HEK293 (cell line): ENCODE data around the gene KCNIP4.

Experiments used
- CTCF ChIA-PET: fragments of 350-600 bp; formaldehyde crosslinking; extraction: SDS; loops from one replicate; lab custom pipeline; 2021; ENCODE audit warnings: antibody characterized with exemption; lab: Yijun Ruan, JAX
- POLR2A ChIA-PET: fragments of 300-600 bp; formaldehyde crosslinking; extraction: SDS; loops from one replicate; lab custom pipeline; 2020; ENCODE audit warnings: antibody characterized with exemption, inconsistent platforms; lab: Yijun Ruan, JAX
- H3K27ac ChIP-seq: fragments of 200-500 bp; sonication (Bioruptor generic); 2 replicates; pipeline ENCODE4 v1.5.1; 2014; ENCODE audit warnings: low read depth, low read length, control low read depth, inconsistent platforms; ENCODE audit errors: extremely low read depth
- H3K36me3 ChIP-seq, 2 experiments: fragments of 200-500 bp in 1 of 2; sonication (Bioruptor generic) in 1 of 2; 1 replicate in 1 of 2; 2 replicates in 1 of 2; pipeline ENCODE4 v1.5.1; 2014 to 2017; ENCODE audit warnings: inconsistent platforms in 2 of 2, low read length in 2 of 2; ENCODE audit not compliant: control insufficient read depth in 2 of 2, insufficient read depth in 1 of 2
- H3K4me1 ChIP-seq: fragments of 200-500 bp; sonication (Bioruptor generic); 2 replicates; pipeline ENCODE4 v1.5.1; 2014; ENCODE audit warnings: mild to moderate bottlenecking, low read length, inconsistent platforms; ENCODE audit not compliant: control insufficient read depth, insufficient read depth
- H3K4me3 ChIP-seq: 2 replicates; pipeline ENCODE4 v1.5.1; 2011; ENCODE audit warnings: low read depth, mild to moderate bottlenecking, control low read depth, low read length, moderate library complexity
- H3K9me3 ChIP-seq: fragments of 200-500 bp; sonication (Bioruptor generic); 2 replicates; pipeline ENCODE4 v1.5.1; 2014; ENCODE audit warnings: low read depth, low read length, inconsistent platforms; ENCODE audit not compliant: control insufficient read depth, insufficient read depth
- GLI4 ChIP-seq: fragments of 450-650 bp; formaldehyde crosslinking; IDR thresholded peaks from 2 replicates; pipeline ENCODE4 v1.5.1; 2016; ENCODE audit warnings: missing biosample characterization, missing genetic modification characterization
- GLIS2 ChIP-seq: fragments of 450-650 bp; formaldehyde crosslinking; IDR thresholded peaks from 2 replicates; pipeline ENCODE4 v1.5.1; 2016; ENCODE audit warnings: missing biosample characterization, missing genetic modification characterization
- HOXA7 ChIP-seq: sonication (generic); formaldehyde crosslinking; IDR thresholded peaks from 2 replicates; pipeline ENCODE4 v1.8.1; 2022; ENCODE audit warnings: missing genetic modification reagents, borderline replicate concordance
- HOXD13 ChIP-seq: sonication (generic); formaldehyde crosslinking; IDR thresholded peaks from 2 replicates; pipeline ENCODE4 v1.8.0; 2022; ENCODE audit warnings: missing genetic modification reagents, borderline replicate concordance
- KLF10 ChIP-seq: fragments of 450-650 bp; IDR thresholded peaks from 2 replicates; pipeline ENCODE4 v1.5.1; 2018; ENCODE audit warnings: missing biosample characterization, mild to moderate bottlenecking, missing genetic modification characterization
- KLF8 ChIP-seq: fragments of 450-650 bp; formaldehyde crosslinking; IDR thresholded peaks from 2 replicates; pipeline ENCODE4 v1.5.1; 2016; ENCODE audit warnings: missing biosample characterization, missing genetic modification characterization
- MEIS1 ChIP-seq: sonication (generic); formaldehyde crosslinking; IDR thresholded peaks from 2 replicates; pipeline ENCODE4 v1.8.1; 2022; ENCODE audit warnings: missing genetic modification reagents, mild to moderate bottlenecking, borderline replicate concordance
- PRDM1 ChIP-seq: fragments of 450-650 bp; formaldehyde crosslinking; IDR thresholded peaks from 2 replicates; pipeline ENCODE4; 2016; ENCODE audit warnings: missing biosample characterization, missing genetic modification characterization
- WT1 ChIP-seq: fragments of 450-650 bp; formaldehyde crosslinking; IDR thresholded peaks from 2 replicates; pipeline ENCODE4 v1.5.1; 2016; ENCODE audit warnings: missing biosample characterization, missing genetic modification characterization
- ZNF121 ChIP-seq: fragments of 450-650 bp; formaldehyde crosslinking; IDR thresholded peaks from 2 replicates; pipeline ENCODE4 v1.5.1; 2016; ENCODE audit warnings: missing biosample characterization, missing genetic modification characterization
- ZNF175 ChIP-seq: fragments of 450-650 bp; formaldehyde crosslinking; IDR thresholded peaks from 2 replicates; pipeline ENCODE4 v1.5.1; 2016; ENCODE audit warnings: missing biosample characterization, missing genetic modification characterization
- ZNF311 ChIP-seq: fragments of 450-650 bp; formaldehyde crosslinking; IDR thresholded peaks from 2 replicates; pipeline ENCODE4 v1.5.1; 2017; ENCODE audit warnings: missing biosample characterization, missing genetic modification characterization, borderline replicate concordance
- ZNF391 ChIP-seq: fragments of 450-650 bp; formaldehyde crosslinking; IDR thresholded peaks from 2 replicates; pipeline ENCODE4 v1.5.1; 2016; ENCODE audit warnings: low read depth, missing biosample characterization, missing genetic modification characterization, borderline replicate concordance
- ZNF404 ChIP-seq: fragments of 450-650 bp; formaldehyde crosslinking; IDR thresholded peaks from 2 replicates; pipeline ENCODE4 v1.5.1; 2017; ENCODE audit warnings: missing biosample characterization, missing genetic modification characterization
- ZNF544 ChIP-seq: fragments of 450-650 bp; formaldehyde crosslinking; IDR thresholded peaks from 2 replicates; pipeline ENCODE4 v1.5.0; 2017; ENCODE audit warnings: missing biosample characterization, missing genetic modification characterization
- ZNF548 ChIP-seq: fragments of 450-650 bp; formaldehyde crosslinking; IDR thresholded peaks from 2 replicates; pipeline ENCODE4 v1.5.1; 2016; ENCODE audit warnings: missing biosample characterization, missing genetic modification characterization
- ZNF549 ChIP-seq: fragments of 450-650 bp; IDR thresholded peaks from 2 replicates; pipeline ENCODE4 v1.5.1; 2018; ENCODE audit warnings: missing biosample characterization, missing genetic modification characterization, mild to moderate bottlenecking, inconsistent platforms, moderate library complexity
- ZNF558 ChIP-seq: fragments of 450-650 bp; formaldehyde crosslinking; IDR thresholded peaks from 2 replicates; pipeline ENCODE4 v1.5.1; 2016; ENCODE audit warnings: missing biosample characterization, missing genetic modification characterization
- ZNF626 ChIP-seq: fragments of 450-650 bp; sonication (Bioruptor Pico); formaldehyde crosslinking; IDR thresholded peaks from 2 replicates; pipeline ENCODE4 v1.5.1; 2018; ENCODE audit warnings: missing biosample characterization, missing genetic modification characterization, inconsistent platforms
- ZNF768 ChIP-seq: fragments of 450-650 bp; formaldehyde crosslinking; IDR thresholded peaks from 2 replicates; pipeline ENCODE4 v1.5.1; 2018; ENCODE audit warnings: missing biosample characterization, mild to moderate bottlenecking, missing genetic modification characterization
- TF ChIP-seq, protein P1 (sequence below): fragments of 450-650 bp; formaldehyde crosslinking; IDR thresholded peaks from 2 replicates; pipeline ENCODE4 v1.5.1; 2016; ENCODE audit warnings: missing biosample characterization, missing genetic modification characterization
- TF ChIP-seq, protein P2 (sequence below): fragments of 450-650 bp; formaldehyde crosslinking; IDR thresholded peaks from 2 replicates; pipeline ENCODE4 v1.5.1; 2017; ENCODE audit warnings: missing biosample characterization, missing genetic modification characterization
- TF ChIP-seq, protein P3 (sequence below): fragments of 450-650 bp; formaldehyde crosslinking; IDR thresholded peaks from 2 replicates; pipeline ENCODE4 v1.5.1; 2016; ENCODE audit warnings: missing biosample characterization, missing genetic modification characterization
- TF ChIP-seq, protein P4 (sequence below): fragments of 450-650 bp; formaldehyde crosslinking; IDR thresholded peaks from 2 replicates; pipeline ENCODE4 v1.5.1; 2017; ENCODE audit warnings: missing biosample characterization, missing genetic modification characterization
- TF ChIP-seq, protein P5 (sequence below): fragments of 450-650 bp; formaldehyde crosslinking; IDR thresholded peaks from 2 replicates; pipeline ENCODE4 v1.5.1; 2016; ENCODE audit warnings: missing biosample characterization, missing genetic modification characterization

Gene KCNIP4

DNA sequence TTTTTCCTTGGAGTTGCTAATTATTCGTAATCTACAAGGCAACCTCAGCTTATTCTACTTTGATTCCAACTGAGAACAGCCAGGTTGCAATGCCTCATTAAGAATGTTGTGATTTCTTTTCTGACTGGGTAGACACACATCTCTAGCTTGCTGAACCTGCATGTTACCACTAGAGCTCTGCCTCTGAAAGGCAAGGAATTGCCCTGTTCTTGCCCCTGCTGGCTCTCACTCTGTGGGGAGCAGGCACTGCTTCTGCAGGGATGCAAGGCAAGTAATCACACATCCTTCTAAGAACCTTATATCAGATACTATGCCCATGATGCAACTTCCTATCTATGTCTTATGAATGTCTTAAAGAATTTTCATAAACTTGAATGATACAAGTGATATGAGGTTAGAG lies 745.2 kb downstream of the KCNIP4 start:
- H3K36me3 ChIP-seq, result no peaks in the 10 kb centered on the region
- POLR2A ChIA-PET, result no interaction called here
- no peak overlapping the region for H3K27ac ChIP-seq
- H3K4me3 ChIP-seq, result no peak overlapping the region
- no peaks in the 10 kb centered on the region for H3K4me1 ChIP-seq
- H3K9me3 ChIP-seq, result no peaks in the 10 kb centered on the region
- TF ChIP-seq WT1 (no peak), ZNF311 (tag by site-specific recombination) (no peak), ZNF175 (tag by site-specific recombination) (no peak), KLF10 (no peak), ZNF121 (no peak), ZNF558 (no peak), PRDM1 (no peak), ZNF404 (tag by site-specific recombination) (no peak), GLIS2 (tag by site-specific recombination) (no peak), MEIS1 (CRISPR knock-in tag) (no peak), HOXA7 (CRISPR knock-in tag) (no peak), ZNF549 (tag by site-specific recombination) (no peak), ZNF391 (tag by site-specific recombination) (no peak), ZNF626 (tag by site-specific recombination) (no peak)
- CTCF ChIA-PET, result interaction anchor here (0.6 kb wide), 1 partner anchor 340 kb away, joined by 3 read pairs; no protein-coding TSS in a partner anchor

DNA sequence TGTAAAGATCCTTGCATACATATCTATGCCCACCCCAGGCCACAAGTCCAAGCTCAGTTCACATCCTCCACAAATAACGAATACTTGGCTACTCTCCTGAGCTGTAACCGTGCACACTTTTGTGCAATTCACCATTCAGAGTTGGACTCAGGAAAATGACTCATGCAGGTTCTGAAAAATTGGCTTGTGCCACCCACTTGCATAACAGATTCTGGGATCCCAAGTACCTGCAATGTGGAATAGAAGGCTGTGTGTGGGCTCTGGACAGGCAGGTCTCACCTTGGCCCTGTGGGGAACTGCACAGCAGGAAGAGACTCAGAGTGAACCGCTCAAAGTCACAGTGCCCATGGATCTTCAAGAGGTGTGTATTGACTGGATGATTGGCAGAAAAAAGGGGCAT lies 745.6 kb downstream of the KCNIP4 start:
- Histone ChIP-seq H3K36me3 (no peaks in the 10 kb centered on the region), H3K9me3 (no peaks in the 10 kb centered on the region), H3K4me1 (no peaks in the 10 kb centered on the region)
- TF ChIP-seq ZNF548 (tag by site-specific recombination) (no peak), ZNF768 (tag by site-specific recombination) (no peak), ZNF544 (tag by site-specific recombination) (no peak)
- TF ChIP-seq, all 188 proteins: peak for 0
- CTCF ChIA-PET, result interaction anchor here (0.6 kb wide), 1 partner anchor 340 kb away, joined by 3 read pairs; no protein-coding TSS in a partner anchor
- POLR2A ChIA-PET, result no interaction called here
- Histone ChIP-seq H3K4me3 (no peak overlapping the region), H3K27ac (no peak overlapping the region)

DNA sequence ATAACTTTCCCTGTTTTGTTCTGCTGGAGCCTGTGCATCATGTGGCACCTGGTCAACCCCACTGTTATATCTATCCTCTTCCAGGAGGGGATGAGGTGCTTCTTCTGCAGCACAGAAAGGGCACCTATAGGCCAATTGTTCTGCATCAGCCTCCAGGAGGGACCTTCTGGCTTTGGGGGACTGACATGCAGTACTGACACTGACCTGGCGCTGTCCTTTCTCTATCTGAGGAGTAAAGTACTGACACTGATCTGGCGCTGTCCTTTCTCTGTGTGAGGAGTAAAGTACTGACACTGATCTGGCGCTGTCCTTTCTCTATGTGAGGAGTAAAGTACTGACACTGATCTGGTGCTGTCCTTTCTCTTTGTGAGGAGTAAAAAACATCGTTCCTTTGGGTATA lies 749.9 kb downstream of the KCNIP4 start:
- CTCF ChIA-PET, result no interaction called here
- POLR2A ChIA-PET, result no interaction called here
- TF ChIP-seq GLI4 (tag by site-specific recombination) (no peak), HOXD13 (CRISPR knock-in tag) (no peak), WT1 (no peak), KLF8 (tag by site-specific recombination) (no peak)
- TF ChIP-seq, protein P1, sequence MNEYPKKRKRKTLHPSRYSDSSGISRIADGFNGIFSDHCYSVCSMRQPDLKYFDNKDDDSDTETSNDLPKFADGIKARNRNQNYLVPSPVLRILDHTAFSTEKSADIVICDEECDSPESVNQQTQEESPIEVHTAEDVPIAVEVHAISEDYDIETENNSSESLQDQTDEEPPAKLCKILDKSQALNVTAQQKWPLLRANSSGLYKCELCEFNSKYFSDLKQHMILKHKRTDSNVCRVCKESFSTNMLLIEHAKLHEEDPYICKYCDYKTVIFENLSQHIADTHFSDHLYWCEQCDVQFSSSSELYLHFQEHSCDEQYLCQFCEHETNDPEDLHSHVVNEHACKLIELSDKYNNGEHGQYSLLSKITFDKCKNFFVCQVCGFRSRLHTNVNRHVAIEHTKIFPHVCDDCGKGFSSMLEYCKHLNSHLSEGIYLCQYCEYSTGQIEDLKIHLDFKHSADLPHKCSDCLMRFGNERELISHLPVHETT, result no peak
- TF ChIP-seq, protein P2, sequence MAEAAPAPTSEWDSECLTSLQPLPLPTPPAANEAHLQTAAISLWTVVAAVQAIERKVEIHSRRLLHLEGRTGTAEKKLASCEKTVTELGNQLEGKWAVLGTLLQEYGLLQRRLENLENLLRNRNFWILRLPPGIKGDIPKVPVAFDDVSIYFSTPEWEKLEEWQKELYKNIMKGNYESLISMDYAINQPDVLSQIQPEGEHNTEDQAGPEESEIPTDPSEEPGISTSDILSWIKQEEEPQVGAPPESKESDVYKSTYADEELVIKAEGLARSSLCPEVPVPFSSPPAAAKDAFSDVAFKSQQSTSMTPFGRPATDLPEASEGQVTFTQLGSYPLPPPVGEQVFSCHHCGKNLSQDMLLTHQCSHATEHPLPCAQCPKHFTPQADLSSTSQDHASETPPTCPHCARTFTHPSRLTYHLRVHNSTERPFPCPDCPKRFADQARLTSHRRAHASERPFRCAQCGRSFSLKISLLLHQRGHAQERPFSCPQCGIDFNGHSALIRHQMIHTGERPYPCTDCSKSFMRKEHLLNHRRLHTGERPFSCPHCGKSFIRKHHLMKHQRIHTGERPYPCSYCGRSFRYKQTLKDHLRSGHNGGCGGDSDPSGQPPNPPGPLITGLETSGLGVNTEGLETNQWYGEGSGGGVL (tag by site-specific recombination), result no peak
- TF ChIP-seq, protein P3, sequence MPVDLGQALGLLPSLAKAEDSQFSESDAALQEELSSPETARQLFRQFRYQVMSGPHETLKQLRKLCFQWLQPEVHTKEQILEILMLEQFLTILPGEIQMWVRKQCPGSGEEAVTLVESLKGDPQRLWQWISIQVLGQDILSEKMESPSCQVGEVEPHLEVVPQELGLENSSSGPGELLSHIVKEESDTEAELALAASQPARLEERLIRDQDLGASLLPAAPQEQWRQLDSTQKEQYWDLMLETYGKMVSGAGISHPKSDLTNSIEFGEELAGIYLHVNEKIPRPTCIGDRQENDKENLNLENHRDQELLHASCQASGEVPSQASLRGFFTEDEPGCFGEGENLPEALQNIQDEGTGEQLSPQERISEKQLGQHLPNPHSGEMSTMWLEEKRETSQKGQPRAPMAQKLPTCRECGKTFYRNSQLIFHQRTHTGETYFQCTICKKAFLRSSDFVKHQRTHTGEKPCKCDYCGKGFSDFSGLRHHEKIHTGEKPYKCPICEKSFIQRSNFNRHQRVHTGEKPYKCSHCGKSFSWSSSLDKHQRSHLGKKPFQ, result no peak
- TF ChIP-seq, protein P4, sequence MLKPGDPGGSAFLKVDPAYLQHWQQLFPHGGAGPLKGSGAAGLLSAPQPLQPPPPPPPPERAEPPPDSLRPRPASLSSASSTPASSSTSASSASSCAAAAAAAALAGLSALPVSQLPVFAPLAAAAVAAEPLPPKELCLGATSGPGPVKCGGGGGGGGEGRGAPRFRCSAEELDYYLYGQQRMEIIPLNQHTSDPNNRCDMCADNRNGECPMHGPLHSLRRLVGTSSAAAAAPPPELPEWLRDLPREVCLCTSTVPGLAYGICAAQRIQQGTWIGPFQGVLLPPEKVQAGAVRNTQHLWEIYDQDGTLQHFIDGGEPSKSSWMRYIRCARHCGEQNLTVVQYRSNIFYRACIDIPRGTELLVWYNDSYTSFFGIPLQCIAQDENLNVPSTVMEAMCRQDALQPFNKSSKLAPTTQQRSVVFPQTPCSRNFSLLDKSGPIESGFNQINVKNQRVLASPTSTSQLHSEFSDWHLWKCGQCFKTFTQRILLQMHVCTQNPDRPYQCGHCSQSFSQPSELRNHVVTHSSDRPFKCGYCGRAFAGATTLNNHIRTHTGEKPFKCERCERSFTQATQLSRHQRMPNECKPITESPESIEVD (tag by site-specific recombination), result no peak
- TF ChIP-seq, protein P5, sequence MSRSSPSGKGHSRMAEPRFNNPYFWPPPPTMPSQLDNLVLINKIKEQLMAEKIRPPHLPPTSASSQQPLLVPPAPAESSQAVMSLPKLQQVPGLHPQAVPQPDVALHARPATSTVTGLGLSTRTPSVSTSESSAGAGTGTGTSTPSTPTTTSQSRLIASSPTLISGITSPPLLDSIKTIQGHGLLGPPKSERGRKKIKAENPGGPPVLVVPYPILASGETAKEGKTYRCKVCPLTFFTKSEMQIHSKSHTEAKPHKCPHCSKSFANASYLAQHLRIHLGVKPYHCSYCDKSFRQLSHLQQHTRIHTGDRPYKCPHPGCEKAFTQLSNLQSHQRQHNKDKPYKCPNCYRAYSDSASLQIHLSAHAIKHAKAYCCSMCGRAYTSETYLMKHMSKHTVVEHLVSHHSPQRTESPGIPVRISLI, result no peak

More for the DNA sequence above, 749.9 kb downstream of the KCNIP4 start:
- H3K36me3 ChIP-seq, result no peaks in the 10 kb centered on the region
- no peak overlapping the region for H3K4me3 ChIP-seq
- no peak overlapping the region for H3K27ac ChIP-seq
- H3K9me3 ChIP-seq, result no peaks in the 10 kb centered on the region
- H3K4me1 ChIP-seq, result no peaks in the 10 kb centered on the region
